Esophagus muscularis mucosa (tissue), 4 donors: ENCODE data around the gene ZXDC. TPM values are rescaled to one million over a fixed set of nuclear protein-coding genes. Genes with fewer than 3 reads are reported as not detected.
A peak's percentile ranks its signal among the peaks of the same experiment; 100 is the strongest.

Experiments used
- DNase-seq: peaks from one replicate; pipeline ENCODE4 v3.0.0-alpha.2; 2017; ENCODE audit errors: extremely low spot score
- H3K27ac ChIP-seq, 4 donors: fragments of 200-600 bp; sonication (generic); replicated peaks in 1 of 4; 1 replicate in 3 of 4; 2 replicates in 1 of 4; pipeline ENCODE4 v1.5.1; 2016 to 2019; ENCODE audit warnings: mild to moderate bottlenecking in 1 of 4
- H3K27me3 ChIP-seq, 4 donors: fragments of 200-600 bp; sonication (generic); one replicate each; pipeline versions ENCODE4 v1.5.1 to v1.6.0; 2016 to 2019
- H3K36me3 ChIP-seq, 4 donors: fragments of 200-600 bp; sonication (generic); one replicate each; pipeline ENCODE4 v1.5.1; 2016 to 2019
- H3K4me1 ChIP-seq, 4 donors: fragments of 200-600 bp; sonication (generic); one replicate each; pipeline ENCODE4 v1.5.1; 2016 to 2019
- H3K4me3 ChIP-seq, 4 donors: fragments of 200-600 bp; sonication (generic); 1 replicate in 2 of 4; 2 replicates in 2 of 4; pipeline ENCODE4 v1.5.1; 2016 to 2019; ENCODE audit warnings: mild to moderate bottlenecking in 4 of 4, moderate library complexity in 1 of 4
- H3K9me3 ChIP-seq, 4 donors: fragments of 200-600 bp; sonication (generic); 1 replicate in 3 of 4; 2 replicates in 1 of 4; pipeline ENCODE4 v1.5.1; 2016 to 2019
- CTCF ChIP-seq, 3 experiments: fragments of 200-600 bp in 2 of 3; fragments of 450-650 bp in 1 of 3; sonication (generic) in 2 of 3; IDR thresholded peaks; one replicate each; pipeline ENCODE4 v1.5.1; 2017 to 2019; ENCODE audit warnings: antibody characterized with exemption in 3 of 3, mild to moderate bottlenecking in 2 of 3, moderate library complexity in 1 of 3
- EP300 ChIP-seq: sonication (generic); formaldehyde crosslinking; IDR thresholded peaks from one replicate; pipeline ENCODE4 v1.6.1; 2017; ENCODE audit warnings: antibody characterized with exemption
- POLR2A ChIP-seq: fragments of 450-650 bp; IDR thresholded peaks from one replicate; pipeline ENCODE4 v1.6.1; 2017; ENCODE audit warnings: antibody characterized with exemption, moderate library complexity, mild to moderate bottlenecking, low read depth
- POLR2AphosphoS5 ChIP-seq, 2 donors: sonication (generic); formaldehyde crosslinking; IDR thresholded peaks; one replicate each; pipeline ENCODE4 v1.6.1; 2017; ENCODE audit warnings: antibody characterized with exemption in 2 of 2
- whole genome bisulfite sequencing: methylation state at CpG from one replicate; pipeline ENCODE4 v1.1.5; 2018; 5-methylcytosine and 5-hydroxymethylcytosine counted together
- intact Hi-C: fragments of 100-400 bp; cut with DNase I; formaldehyde crosslinking; loops from one replicate; pipeline ENCODE4 v1.15.1; 2023
- total RNA-seq, 4 donors: library from RNA; depleted of rRNA; stranded (reverse); fragments of >200 nt; gene quantifications; one replicate each; pipeline versions ENCODE4 v1.1.0 to v1.2.1, GENCODE V29; 2016

ZXDC gene
- total RNA-seq, 4 donors from 2014 or later: 25.8 to 41.2 (median 38.6) TPM

GRCh38 chr3:126481808-126482502 lies 6.3 kb upstream of the ZXDC start:
- Histone ChIP-seq H3K27me3 (no peaks in the 10 kb centered on the region), H3K4me1 (peaks cover 0 to 6% (median 3%) of the 10 kb centered on the region in 4 donors), H3K27ac (no peak overlapping the region), H3K4me3 (no peak overlapping the region), H3K9me3 (no peaks in the 10 kb centered on the region), H3K36me3 (no peaks in the 10 kb centered on the region)
- WGBS: 88% methylated on average over 11 of the region's 16 CpGs
- intact Hi-C loops: no loop called here
- no peak for TF ChIP-seq CTCF (IDR thresholded peaks at IDR 0.05)
- no peak for TF ChIP-seq POLR2A
- TF ChIP-seq EP300: no peak
- no peak for TF ChIP-seq POLR2AphosphoS5 (IDR thresholded peaks at IDR 0.05)
- no peak for DNase-seq

- peak overlapping the region in 1 of 4 donors; percentile 32 for H3K27ac ChIP-seq
- no peak overlapping the region for H3K4me3 ChIP-seq
- peaks cover 7 to 13% (median 9%) of the 10 kb centered on the region in 4 donors for H3K4me1 ChIP-seq
- H3K27me3 ChIP-seq: no peaks in the 10 kb centered on the region
- H3K36me3 ChIP-seq: no peaks in the 10 kb centered on the region
- 66% methylated on average over 8 of the region's 8 CpGs for WGBS
- no peak for DNase-seq
- no peak for TF ChIP-seq POLR2AphosphoS5 (IDR thresholded peaks at IDR 0.05)
- TF ChIP-seq CTCF (IDR thresholded peaks at IDR 0.05): no peak
- TF ChIP-seq POLR2A: no peak
- no peak for TF ChIP-seq EP300
- no peaks in the 10 kb centered on the region for H3K9me3 ChIP-seq
- intact Hi-C loops: no loop called here
Measured at GRCh38 chr3:126480861-126481260, 5.2 kb upstream of the ZXDC start.

- H3K9me3 ChIP-seq: no peaks in the 10 kb centered on the region
- DNase-seq: no peak
- intact Hi-C loops: no loop called here
- no peaks in the 10 kb centered on the region for H3K27me3 ChIP-seq
- H3K4me3 ChIP-seq: no peak overlapping the region
- TF ChIP-seq POLR2AphosphoS5 (IDR thresholded peaks at IDR 0.05) (no peak), EP300 (no peak), POLR2A (no peak), CTCF (IDR thresholded peaks at IDR 0.05) (no peak)
- H3K27ac ChIP-seq: no peak overlapping the region
- WGBS: 89% methylated on average over 5 of the region's 5 CpGs
- H3K36me3 ChIP-seq: no peaks in the 10 kb centered on the region
- H3K4me1 ChIP-seq: peaks cover 7 to 13% (median 9%) of the 10 kb centered on the region in 4 donors
Measured at GRCh38 chr3:126480206-126480605, 4.5 kb upstream of the ZXDC start.

GRCh38 chr3:126479642-126480041 lies 4.0 kb upstream of the ZXDC start:
- H3K27me3 ChIP-seq: no peaks in the 10 kb centered on the region
- TF ChIP-seq POLR2AphosphoS5 (IDR thresholded peaks at IDR 0.05) (no peak), CTCF (IDR thresholded peaks at IDR 0.05) (no peak), EP300 (no peak), POLR2A (no peak)
- intact Hi-C loops: no loop called here
- DNase-seq: no peak
- 80% methylated on average over 1 of the region's 1 CpG for WGBS
- H3K27ac ChIP-seq: no peak overlapping the region
- peaks cover 7 to 17% (median 12%) of the 10 kb centered on the region in 4 donors for H3K4me1 ChIP-seq
- H3K4me3 ChIP-seq: no peak overlapping the region
- no peaks in the 10 kb centered on the region for H3K36me3 ChIP-seq
- no peaks in the 10 kb centered on the region for H3K9me3 ChIP-seq
